HEK293 (cell line): ENCODE measurements around the gene GYS2.

ENCODE experiments used
- CTCF ChIA-PET: fragments of 350-600 bp; formaldehyde crosslinking; extraction: SDS; loops from one replicate; lab custom pipeline; 2021; ENCODE audit warnings: antibody characterized with exemption; lab: Yijun Ruan, JAX
- POLR2A ChIA-PET: fragments of 300-600 bp; formaldehyde crosslinking; extraction: SDS; loops from one replicate; lab custom pipeline; 2020; ENCODE audit warnings: antibody characterized with exemption, inconsistent platforms; lab: Yijun Ruan, JAX
- H3K27ac ChIP-seq: fragments of 200-500 bp; sonication (Bioruptor generic); 2 replicates; pipeline ENCODE4 v1.5.1; 2014; ENCODE audit warnings: low read depth, low read length, control low read depth, inconsistent platforms; ENCODE audit errors: extremely low read depth
- H3K36me3 ChIP-seq, 2 experiments: fragments of 200-500 bp in 1 of 2; sonication (Bioruptor generic) in 1 of 2; 1 replicate in 1 of 2; 2 replicates in 1 of 2; pipeline ENCODE4 v1.5.1; 2014 to 2017; ENCODE audit warnings: inconsistent platforms in 2 of 2, low read length in 2 of 2; ENCODE audit not compliant: control insufficient read depth in 2 of 2, insufficient read depth in 1 of 2
- H3K4me1 ChIP-seq: fragments of 200-500 bp; sonication (Bioruptor generic); 2 replicates; pipeline ENCODE4 v1.5.1; 2014; ENCODE audit warnings: mild to moderate bottlenecking, low read length, inconsistent platforms; ENCODE audit not compliant: control insufficient read depth, insufficient read depth
- H3K4me3 ChIP-seq: 2 replicates; pipeline ENCODE4 v1.5.1; 2011; ENCODE audit warnings: low read depth, mild to moderate bottlenecking, control low read depth, low read length, moderate library complexity
- H3K9me3 ChIP-seq: fragments of 200-500 bp; sonication (Bioruptor generic); 2 replicates; pipeline ENCODE4 v1.5.1; 2014; ENCODE audit warnings: low read depth, low read length, inconsistent platforms; ENCODE audit not compliant: control insufficient read depth, insufficient read depth
- GLIS1 ChIP-seq: fragments of 450-650 bp; formaldehyde crosslinking; IDR thresholded peaks from 2 replicates; pipeline ENCODE4 v1.5.1; 2016; ENCODE audit warnings: missing biosample characterization, missing genetic modification characterization
- IKZF3 ChIP-seq: fragments of 450-650 bp; IDR thresholded peaks from 2 replicates; pipeline ENCODE4 v1.5.0; 2018; ENCODE audit warnings: missing biosample characterization, mild to moderate bottlenecking, missing genetic modification characterization, moderate library complexity
- MEIS1 ChIP-seq: sonication (generic); formaldehyde crosslinking; IDR thresholded peaks from 2 replicates; pipeline ENCODE4 v1.8.1; 2022; ENCODE audit warnings: missing genetic modification reagents, mild to moderate bottlenecking, borderline replicate concordance
- SCRT2 ChIP-seq: fragments of 450-650 bp; formaldehyde crosslinking; IDR thresholded peaks from 2 replicates; pipeline ENCODE4 v1.5.1; 2016; ENCODE audit warnings: missing biosample characterization, missing genetic modification characterization
- SP2 ChIP-seq: fragments of 450-650 bp; formaldehyde crosslinking; IDR thresholded peaks from 2 replicates; pipeline ENCODE4 v1.5.1; 2016; ENCODE audit warnings: missing biosample characterization, missing genetic modification characterization
- TCF7L2 ChIP-seq: IDR thresholded peaks from 2 replicates; pipeline ENCODE4 v1.6.1; 2011; ENCODE audit warnings: low read depth, mild to moderate bottlenecking, inconsistent platforms, low read length, moderate library complexity, borderline replicate concordance
- ZBTB6 ChIP-seq: fragments of 450-650 bp; formaldehyde crosslinking; IDR thresholded peaks from 2 replicates; pipeline ENCODE4 v1.5.1; 2017; ENCODE audit warnings: missing biosample characterization, missing genetic modification characterization
- ZNF112 ChIP-seq: fragments of 450-650 bp; formaldehyde crosslinking; IDR thresholded peaks from 2 replicates; pipeline ENCODE4 v1.5.0; 2017; ENCODE audit warnings: missing biosample characterization, missing genetic modification characterization
- ZNF132 ChIP-seq: fragments of 450-650 bp; formaldehyde crosslinking; IDR thresholded peaks from 2 replicates; pipeline ENCODE4 v1.5.1; 2017; ENCODE audit warnings: missing biosample characterization, missing genetic modification characterization, borderline replicate concordance
- ZNF157 ChIP-seq: fragments of 450-650 bp; formaldehyde crosslinking; IDR thresholded peaks from 2 replicates; pipeline ENCODE4 v1.5.1; 2016; ENCODE audit warnings: missing biosample characterization, missing genetic modification characterization
- ZNF184 ChIP-seq: fragments of 450-650 bp; IDR thresholded peaks from 2 replicates; pipeline ENCODE4 v1.5.1; 2018; ENCODE audit warnings: missing biosample characterization, mild to moderate bottlenecking, missing genetic modification characterization
- ZNF239 ChIP-seq: fragments of 450-650 bp; formaldehyde crosslinking; IDR thresholded peaks from 2 replicates; pipeline ENCODE4 v1.5.1; 2016; ENCODE audit warnings: missing biosample characterization, missing genetic modification characterization
- ZNF274 ChIP-seq, 2 experiments: fragments of 200-500 bp in 1 of 2; fragments of 450-650 bp in 1 of 2; sonication (Bioruptor generic) in 1 of 2; formaldehyde crosslinking in 1 of 2; IDR thresholded peaks; 2 replicates each; pipeline versions ENCODE4 v1.5.1 to v1.6.1; 2014 to 2016; ENCODE audit warnings: borderline replicate concordance in 1 of 2, inconsistent platforms in 1 of 2, low read length in 1 of 2, missing biosample characterization in 1 of 2, missing genetic modification characterization in 1 of 2
- ZNF449 ChIP-seq: fragments of 450-650 bp; formaldehyde crosslinking; IDR thresholded peaks from 2 replicates; pipeline ENCODE4 v1.5.1; 2017; ENCODE audit warnings: missing biosample characterization, mild to moderate bottlenecking, missing genetic modification characterization, moderate library complexity
- ZNF510 ChIP-seq: fragments of 450-650 bp; formaldehyde crosslinking; IDR thresholded peaks from 2 replicates; pipeline ENCODE4 v1.5.1; 2018; ENCODE audit warnings: mild to moderate bottlenecking, missing genetic modification characterization, missing biosample characterization; ENCODE audit not compliant: insufficient replicate concordance
- ZNF530 ChIP-seq: fragments of 450-650 bp; formaldehyde crosslinking; IDR thresholded peaks from 2 replicates; pipeline ENCODE4 v1.5.1; 2016; ENCODE audit warnings: low read depth, missing biosample characterization, missing genetic modification characterization
- ZNF621 ChIP-seq: fragments of 450-650 bp; formaldehyde crosslinking; IDR thresholded peaks from 2 replicates; pipeline ENCODE4 v1.5.1; 2017; ENCODE audit warnings: missing biosample characterization, missing genetic modification characterization
- ZNF623 ChIP-seq: fragments of 450-650 bp; formaldehyde crosslinking; IDR thresholded peaks from 2 replicates; pipeline ENCODE4 v1.5.1; 2016; ENCODE audit warnings: missing biosample characterization, missing genetic modification characterization
- ZNF624 ChIP-seq: fragments of 450-650 bp; formaldehyde crosslinking; IDR thresholded peaks from 2 replicates; pipeline ENCODE4 v1.5.1; 2017; ENCODE audit warnings: missing biosample characterization, missing genetic modification characterization
- ZNF629 ChIP-seq: fragments of 450-650 bp; formaldehyde crosslinking; IDR thresholded peaks from 2 replicates; pipeline ENCODE4 v1.5.1; 2017; ENCODE audit warnings: missing biosample characterization, missing genetic modification characterization
- ZNF692 ChIP-seq: fragments of 450-650 bp; formaldehyde crosslinking; IDR thresholded peaks from 2 replicates; pipeline ENCODE4 v1.5.1; 2016; ENCODE audit warnings: missing biosample characterization, missing genetic modification characterization
- ZNF704 ChIP-seq: fragments of 450-650 bp; formaldehyde crosslinking; IDR thresholded peaks from 2 replicates; pipeline ENCODE4 v1.5.1; 2016; ENCODE audit warnings: missing biosample characterization, missing genetic modification characterization
- ZNF707 ChIP-seq: fragments of 450-650 bp; formaldehyde crosslinking; IDR thresholded peaks from 2 replicates; pipeline ENCODE4 v1.5.1; 2016; ENCODE audit warnings: missing biosample characterization, missing genetic modification characterization
- ZNF785 ChIP-seq: fragments of 450-650 bp; formaldehyde crosslinking; IDR thresholded peaks from 2 replicates; pipeline ENCODE4 v1.5.1; 2016; ENCODE audit warnings: missing biosample characterization, missing genetic modification characterization

The GYS2 gene

GRCh38 chr12:21526721-21527345 is 77.8 kb downstream of the GYS2 start:
- no peak overlapping the region for H3K27ac ChIP-seq
- H3K4me3 ChIP-seq: peak overlapping the region; percentile 72
- ChIA-PET CTCF (interaction anchor here (0.5 kb wide), 1 partner anchor 230 kb away, joined by 3 read pairs; no protein-coding TSS in a partner anchor), POLR2A (interaction anchor here (1.1 to 2.7 kb wide), 3 partner anchors 16 to 131 kb away, joined by 3 to 13 read pairs (median 10); partner anchors contain the start of genes GOLT1B, LDHB and RECQL)
- no peaks in the 10 kb centered on the region for H3K36me3 ChIP-seq
- peaks cover 8% of the 10 kb centered on the region; the same call in 1 of the 2 replicates for H3K4me1 ChIP-seq
- TF ChIP-seq ZNF624 (tag by site-specific recombination): no peak
- TF ChIP-seq ZBTB6 (tag by site-specific recombination): peak; percentile 10; the same call in 1 of the 2 replicates
- 0 out of 2 replicates have a peak, but pooled peaks have one; percentile 9 for TF ChIP-seq IKZF3 (tag by site-specific recombination)
- TF ChIP-seq GLIS1 (tag by site-specific recombination): no peak
- TF ChIP-seq ZNF449 (tag by site-specific recombination): no peak
- TF ChIP-seq, all 188 proteins: peak for 2
- H3K9me3 ChIP-seq: no peaks in the 10 kb centered on the region; the same call in 1 of the 2 replicates

- H3K27ac ChIP-seq: no peak within 1 kb of the TSS
- TF ChIP-seq ZNF623 (tag by site-specific recombination) (no peak), ZNF274 (IDR thresholded peaks at IDR 0.05; ENCODE audit: low read length) (no peak), ZNF274 (tag by site-specific recombination; IDR thresholded peaks at IDR 0.05; ENCODE audit: borderline replicate concordance) (no peak), MEIS1 (CRISPR knock-in tag) (peak; percentile 55; the same call in 1 of the 2 replicates), SP2 (tag by site-specific recombination) (0 out of 2 replicates have a peak, but pooled peaks have one; percentile 7), ZNF621 (no peak), ZNF629 (tag by site-specific recombination) (0 out of 2 replicates have a peak, but pooled peaks have one; percentile 18), ZNF785 (no peak), ZNF692 (tag by site-specific recombination) (no peak), ZNF239 (tag by site-specific recombination) (no peak)
- H3K9me3 ChIP-seq: no peaks in the 10 kb centered on the region; the same call in 1 of the 2 replicates
- CTCF ChIA-PET: interaction anchor here (0.9 kb wide), 1 partner anchor 20 kb away, joined by 4 read pairs; no protein-coding TSS in a partner anchor
- no peaks in the 10 kb centered on the region for H3K36me3 ChIP-seq
- H3K4me1 ChIP-seq: peaks cover 8% of the 10 kb centered on the region; the same call in 1 of the 2 replicates
- POLR2A ChIA-PET: interaction anchor here (2.3 to 2.7 kb wide), 2 partner anchors 25 to 132 kb away, joined by 10 to 13 read pairs; partner anchors contain the start of genes GOLT1B, LDHB and RECQL
- peak within 1 kb of the TSS; percentile 72 for H3K4me3 ChIP-seq
Measured at GRCh38 chr12:21526053-21526452, 78.6 kb downstream of the GYS2 start, which contains the start of gene SPX. Gene SPX, plus strand, starts transcription at chr12:21526296. Its CDS starts 177 bp downstream, at chr12:21526473.

- POLR2A ChIA-PET: no interaction called here
- no peak overlapping the region for H3K4me3 ChIP-seq
- TF ChIP-seq SCRT2 (tag by site-specific recombination) (no peak), ZNF132 (tag by site-specific recombination) (no peak), ZNF157 (tag by site-specific recombination) (no peak), ZNF510 (tag by site-specific recombination) (no peak), ZNF707 (tag by site-specific recombination) (no peak), TCF7L2 (no peak), ZNF184 (tag by site-specific recombination) (no peak), ZNF530 (tag by site-specific recombination) (no peak), ZNF704 (tag by site-specific recombination) (no peak), ZNF112 (tag by site-specific recombination) (no peak)
Measured at GRCh38 chr12:21523148-21523547, 81.5 kb downstream of the GYS2 start.

More at GRCh38 chr12:21523148-21523547, 81.5 kb downstream of the GYS2 start:
- H3K27ac ChIP-seq: no peak overlapping the region
- no peaks in the 10 kb centered on the region; the same call in 1 of the 2 replicates for H3K9me3 ChIP-seq
- H3K36me3 ChIP-seq: no peaks in the 10 kb centered on the region
- H3K4me1 ChIP-seq: no peaks in the 10 kb centered on the region
- CTCF ChIA-PET: no interaction called here
